OCI-LY1 (cell line): ENCODE results near the gene ARL8A.

Experiments
- EZH2 ChIP-seq: fragments of 200-600 bp; sonication (generic), shearing (Covaris generic); IDR thresholded peaks from 2 replicates; pipeline ENCODE4 v1.8.0; 2017; ENCODE audit warnings: borderline replicate concordance, mixed run types, mild to moderate bottlenecking, antibody characterized with exemption, low read length, moderate library complexity, mixed read lengths
- TF ChIP-seq, protein P1 (sequence below): fragments of 200-600 bp; sonication (generic), shearing (Covaris generic); IDR thresholded peaks from 2 replicates; pipeline ENCODE4 v1.5.1; 2017; ENCODE audit warnings: mild to moderate bottlenecking, antibody characterized with exemption, low read length, moderate library complexity, mixed read lengths

- TF ChIP-seq, protein P1, sequence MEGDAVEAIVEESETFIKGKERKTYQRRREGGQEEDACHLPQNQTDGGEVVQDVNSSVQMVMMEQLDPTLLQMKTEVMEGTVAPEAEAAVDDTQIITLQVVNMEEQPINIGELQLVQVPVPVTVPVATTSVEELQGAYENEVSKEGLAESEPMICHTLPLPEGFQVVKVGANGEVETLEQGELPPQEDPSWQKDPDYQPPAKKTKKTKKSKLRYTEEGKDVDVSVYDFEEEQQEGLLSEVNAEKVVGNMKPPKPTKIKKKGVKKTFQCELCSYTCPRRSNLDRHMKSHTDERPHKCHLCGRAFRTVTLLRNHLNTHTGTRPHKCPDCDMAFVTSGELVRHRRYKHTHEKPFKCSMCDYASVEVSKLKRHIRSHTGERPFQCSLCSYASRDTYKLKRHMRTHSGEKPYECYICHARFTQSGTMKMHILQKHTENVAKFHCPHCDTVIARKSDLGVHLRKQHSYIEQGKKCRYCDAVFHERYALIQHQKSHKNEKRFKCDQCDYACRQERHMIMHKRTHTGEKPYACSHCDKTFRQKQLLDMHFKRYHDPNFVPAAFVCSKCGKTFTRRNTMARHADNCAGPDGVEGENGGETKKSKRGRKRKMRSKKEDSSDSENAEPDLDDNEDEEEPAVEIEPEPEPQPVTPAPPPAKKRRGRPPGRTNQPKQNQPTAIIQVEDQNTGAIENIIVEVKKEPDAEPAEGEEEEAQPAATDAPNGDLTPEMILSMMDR, result no peak
- TF ChIP-seq EZH2, result no peak
These were observed 23.5 kb downstream of the ARL8A start for GRCh38 chr1:202121006-202121405.
